ENCODE results near the gene EWSR1. TPM values are rescaled to one million over a fixed set of nuclear protein-coding genes. Genes with fewer than 3 reads are reported as not detected.
"Not testable (repeated sequence)": the region's sequence is repeated elsewhere in the genome, so short reads cannot be mapped to it uniquely, and the experiment has no call there.

Gene EWSR1
- total RNA-seq, 1 donor from 2014 or later = 205 TPM

GRCh38 chr22:29331658-29332300, 63.7 kb downstream of the EWSR1 start:
- DNase-seq (ENCODE audit: low spot score in 2 of 2) = no peak
- FAIRE-seq = no peak

GRCh38 chr22:29332886-29333496, 64.9 kb downstream of the EWSR1 start:
- DNase-seq (ENCODE audit: low spot score in 2 of 2) (no peak), FAIRE-seq (no peak)

- no peak for DNase-seq (ENCODE audit: low spot score in 2 of 2)
Observed at GRCh38 chr22:29334148-29334547, 66.1 kb downstream of the EWSR1 start.

GRCh38 chr22:29334696-29335344, 66.8 kb downstream of the EWSR1 start:
- no peak for DNase-seq (ENCODE audit: low spot score in 2 of 2)
- FAIRE-seq = no peak

More at GRCh38 chr22:29334148-29334547, 66.1 kb downstream of the EWSR1 start:
- FAIRE-seq = no peak

- no peak for FAIRE-seq
Observed at GRCh38 chr22:29335656-29336055, 67.6 kb downstream of the EWSR1 start.

GRCh38 chr22:29336751-29337490, 68.9 kb downstream of the EWSR1 start:
- FAIRE-seq (no peak), DNase-seq (ENCODE audit: low spot score in 2 of 2) (no peak)

More at GRCh38 chr22:29335656-29336055, 67.6 kb downstream of the EWSR1 start:
- DNase-seq (ENCODE audit: low spot score in 2 of 2) = no peak

- DNase-seq (ENCODE audit: low spot score in 2 of 2) (no peak), FAIRE-seq (no peak)
Observed at GRCh38 chr22:29337631-29338284, 69.7 kb downstream of the EWSR1 start.

- no peak for DNase-seq (ENCODE audit: low spot score in 2 of 2)
- no peak for FAIRE-seq
Observed at GRCh38 chr22:29338398-29338797, 70.3 kb downstream of the EWSR1 start.

GRCh38 chr22:29339381-29340235, 71.5 kb downstream of the EWSR1 start:
- DNase-seq (ENCODE audit: low spot score in 2 of 2) (no peak), FAIRE-seq (no peak)

GRCh38 chr22:29340566-29340965, 72.5 kb downstream of the EWSR1 start:
- FAIRE-seq (no peak), DNase-seq (ENCODE audit: low spot score in 2 of 2) (no peak)

GRCh38 chr22:29341056-29341848, 73.2 kb downstream of the EWSR1 start:
- no peak for FAIRE-seq
- no peak for DNase-seq (ENCODE audit: low spot score in 2 of 2)

- FAIRE-seq = no peak
Observed at GRCh38 chr22:29341849-29342127, 73.7 kb downstream of the EWSR1 start.

GRCh38 chr22:29342177-29342576, 74.1 kb downstream of the EWSR1 start:
- FAIRE-seq = no peak
- DNase-seq (ENCODE audit: low spot score in 2 of 2) = no peak

More at GRCh38 chr22:29341849-29342127, 73.7 kb downstream of the EWSR1 start:
- no peak for DNase-seq (ENCODE audit: low spot score in 2 of 2)

GRCh38 chr22:29342577-29343312, 74.7 kb downstream of the EWSR1 start:
- FAIRE-seq (no peak), DNase-seq (ENCODE audit: low spot score in 2 of 2) (no peak)

- FAIRE-seq = no peak
Observed at GRCh38 chr22:29343313-29343805, 75.3 kb downstream of the EWSR1 start.

GRCh38 chr22:29344137-29344536, 76.1 kb downstream of the EWSR1 start:
- DNase-seq (ENCODE audit: low spot score in 2 of 2) (no peak), FAIRE-seq (no peak)

More at GRCh38 chr22:29343313-29343805, 75.3 kb downstream of the EWSR1 start:
- peak in 1 of 2 donors; percentile 72 for DNase-seq (ENCODE audit: low spot score in 2 of 2)

- not testable (repeated sequence) for FAIRE-seq; DNase-seq (ENCODE audit: low spot score in 2 of 2)
Observed at GRCh38 chr22:29344889-29345288, 76.8 kb downstream of the EWSR1 start.

- FAIRE-seq (no peak), DNase-seq (ENCODE audit: low spot score in 2 of 2) (no peak)
Observed at GRCh38 chr22:29345932-29346331, 77.9 kb downstream of the EWSR1 start.

Data from frontal cortex (tissue), 4 donors.